Thyroid gland (tissue), 4 donors: ENCODE results near the gene PTBP1. TPM values are rescaled to one million over a fixed set of nuclear protein-coding genes. Genes with fewer than 3 reads are reported as not detected.

Experiments used
- DNase-seq, 2 donors: peaks; one replicate each; pipeline ENCODE4 v3.0.0-alpha.2; 2019
- H3K27ac ChIP-seq, 3 donors: fragments of 200-600 bp; sonication (generic); 1 replicate in 2 of 3; 2 replicates in 1 of 3; pipeline ENCODE4 v1.5.1; 2016 to 2019; ENCODE audit warnings: mild to moderate bottlenecking in 1 of 3, moderate library complexity in 1 of 3
- H3K27me3 ChIP-seq: fragments of 200-600 bp; sonication (generic); one replicate; pipeline ENCODE4 v1.5.1; 2019
- H3K36me3 ChIP-seq, 2 donors: fragments of 200-600 bp; sonication (generic); one replicate each; pipeline ENCODE4 v1.5.1; 2016 to 2019
- H3K4me1 ChIP-seq, 2 donors: fragments of 200-600 bp; sonication (generic); one replicate each; pipeline ENCODE4 v1.5.1; 2017 to 2019
- H3K4me3 ChIP-seq, 3 donors: fragments of 200-600 bp; sonication (generic); replicated peaks in 1 of 3; 1 replicate in 2 of 3; 2 replicates in 1 of 3; pipeline ENCODE4 v1.5.1; 2016; ENCODE audit warnings: mild to moderate bottlenecking in 1 of 3
- H3K9me3 ChIP-seq: fragments of 200-600 bp; sonication (generic); one replicate; pipeline ENCODE4 v1.5.1; 2017
- POLR2A ChIP-seq, 2 donors: fragments of 450-650 bp; IDR thresholded peaks; one replicate each; pipeline ENCODE4 v1.6.1; 2017; ENCODE audit warnings: antibody characterized with exemption in 2 of 2, mild to moderate bottlenecking in 2 of 2, moderate library complexity in 1 of 2
- WGBS, 2 donors: methylation state at CpG; one replicate each; pipeline ENCODE4 v1.1.5; 2017; 5-methylcytosine and 5-hydroxymethylcytosine counted together
- intact Hi-C: fragments of 100-400 bp; cut with DNase I; formaldehyde crosslinking; loops from one replicate; pipeline ENCODE4 v1.15.1; 2023
- total RNA-seq, 4 donors: library from RNA; depleted of rRNA; stranded (reverse); fragments of >200 nt; gene quantifications; one replicate each; pipeline ENCODE4 v1.2.3, GENCODE V29; 2016
- TF ChIP-seq, protein P1 (sequence below), 6 experiments: fragments of 200-600 bp in 3 of 6; fragments of 450-650 bp in 3 of 6; sonication (generic) in 3 of 6; IDR thresholded peaks; one replicate each; pipeline ENCODE4 v1.5.1; 2016 to 2019; ENCODE audit warnings: antibody characterized with exemption in 6 of 6, mild to moderate bottlenecking in 2 of 6, inconsistent platforms in 1 of 6, moderate library complexity in 1 of 6

Gene PTBP1
- total RNA-seq, 4 donors from 2014 or later = 161 to 277 (median 199) TPM

DNA sequence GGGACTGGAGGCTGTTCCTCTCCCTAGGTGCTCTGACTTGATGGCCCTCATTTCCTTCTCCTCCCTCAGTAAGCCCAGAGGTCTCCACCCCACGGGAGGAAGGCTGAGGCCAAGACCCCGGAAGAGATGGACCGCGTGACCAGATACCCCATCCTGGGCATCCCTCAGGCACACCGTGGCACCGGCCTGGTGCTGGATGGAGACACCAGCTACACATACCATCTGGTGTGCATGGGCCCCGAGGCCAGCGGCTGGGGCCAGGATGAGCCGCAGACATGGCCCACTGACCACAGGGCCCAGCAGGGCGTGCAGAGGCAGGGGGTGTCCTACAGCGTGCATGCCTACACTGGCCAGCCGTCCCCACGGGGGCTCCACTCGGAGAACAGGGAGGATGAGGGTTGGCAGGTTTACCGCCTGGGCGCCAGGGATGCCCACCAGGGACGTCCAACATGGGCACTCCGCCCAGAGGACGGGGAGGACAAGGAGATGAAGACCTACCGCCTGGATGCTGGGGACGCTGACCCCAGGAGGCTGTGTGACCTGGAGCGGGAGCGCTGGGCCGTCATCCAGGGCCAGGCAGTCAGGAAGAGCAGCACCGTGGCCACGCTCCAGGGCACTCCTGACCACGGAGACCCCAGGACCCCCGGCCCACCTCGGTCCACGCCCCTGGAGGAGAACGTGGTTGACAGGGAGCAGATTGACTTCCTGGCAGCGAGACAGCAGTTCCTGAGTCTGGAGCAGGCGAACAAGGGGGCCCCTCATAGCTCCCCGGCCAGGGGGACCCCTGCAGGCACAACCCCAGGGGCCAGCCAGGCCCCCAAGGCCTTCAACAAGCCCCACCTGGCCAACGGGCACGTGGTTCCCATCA is 40.2 kb upstream of the PTBP1 start:
- no peak for TF ChIP-seq POLR2A (IDR thresholded peaks at IDR 0.05)
- TF ChIP-seq, protein P1, sequence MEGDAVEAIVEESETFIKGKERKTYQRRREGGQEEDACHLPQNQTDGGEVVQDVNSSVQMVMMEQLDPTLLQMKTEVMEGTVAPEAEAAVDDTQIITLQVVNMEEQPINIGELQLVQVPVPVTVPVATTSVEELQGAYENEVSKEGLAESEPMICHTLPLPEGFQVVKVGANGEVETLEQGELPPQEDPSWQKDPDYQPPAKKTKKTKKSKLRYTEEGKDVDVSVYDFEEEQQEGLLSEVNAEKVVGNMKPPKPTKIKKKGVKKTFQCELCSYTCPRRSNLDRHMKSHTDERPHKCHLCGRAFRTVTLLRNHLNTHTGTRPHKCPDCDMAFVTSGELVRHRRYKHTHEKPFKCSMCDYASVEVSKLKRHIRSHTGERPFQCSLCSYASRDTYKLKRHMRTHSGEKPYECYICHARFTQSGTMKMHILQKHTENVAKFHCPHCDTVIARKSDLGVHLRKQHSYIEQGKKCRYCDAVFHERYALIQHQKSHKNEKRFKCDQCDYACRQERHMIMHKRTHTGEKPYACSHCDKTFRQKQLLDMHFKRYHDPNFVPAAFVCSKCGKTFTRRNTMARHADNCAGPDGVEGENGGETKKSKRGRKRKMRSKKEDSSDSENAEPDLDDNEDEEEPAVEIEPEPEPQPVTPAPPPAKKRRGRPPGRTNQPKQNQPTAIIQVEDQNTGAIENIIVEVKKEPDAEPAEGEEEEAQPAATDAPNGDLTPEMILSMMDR (IDR thresholded peaks at IDR 0.05) = no peak
- no peak for DNase-seq
- H3K4me3 ChIP-seq = no peak overlapping the region
- no peak overlapping the region for H3K27ac ChIP-seq
- peaks cover 0 to 7% of the 10 kb centered on the region in 2 donors for H3K4me1 ChIP-seq
- WGBS, 2 donors = 87 to 92% methylated on average over 22 to 31 of the region's 36 CpGs
- H3K9me3 ChIP-seq = no peaks in the 10 kb centered on the region
- H3K27me3 ChIP-seq = no peaks in the 10 kb centered on the region
- intact Hi-C loops = no loop called here
- no peaks in the 10 kb centered on the region for H3K36me3 ChIP-seq

DNA sequence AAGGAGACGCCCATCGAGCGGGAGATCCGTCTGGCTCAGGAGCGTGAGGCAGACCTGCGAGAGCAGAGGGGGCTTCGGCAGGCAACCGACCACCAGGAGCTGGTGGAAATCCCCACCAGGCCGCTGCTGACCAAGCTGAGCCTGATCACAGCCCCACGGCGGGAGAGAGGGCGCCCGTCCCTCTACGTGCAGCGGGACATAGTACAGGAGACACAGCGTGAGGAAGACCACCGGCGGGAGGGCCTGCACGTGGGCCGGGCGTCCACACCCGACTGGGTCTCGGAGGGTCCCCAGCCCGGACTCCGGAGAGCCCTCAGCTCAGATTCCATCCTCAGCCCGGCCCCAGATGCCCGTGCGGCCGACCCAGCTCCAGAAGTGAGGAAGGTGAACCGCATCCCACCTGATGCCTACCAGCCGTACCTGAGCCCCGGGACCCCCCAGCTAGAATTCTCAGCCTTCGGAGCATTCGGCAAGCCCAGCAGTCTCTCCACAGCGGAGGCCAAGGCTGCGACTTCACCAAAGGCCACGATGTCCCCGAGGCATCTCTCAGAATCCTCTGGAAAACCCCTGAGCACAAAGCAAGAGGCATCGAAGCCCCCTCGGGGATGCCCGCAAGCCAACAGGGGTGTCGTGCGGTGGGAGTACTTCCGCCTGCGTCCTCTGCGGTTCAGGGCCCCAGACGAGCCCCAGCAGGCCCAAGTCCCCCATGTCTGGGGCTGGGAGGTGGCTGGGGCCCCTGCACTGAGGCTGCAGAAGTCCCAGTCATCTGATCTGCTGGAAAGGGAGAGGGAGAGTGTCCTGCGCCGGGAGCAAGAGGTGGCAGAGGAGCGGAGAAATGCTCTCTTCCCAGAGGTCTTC is 39.2 kb upstream of the PTBP1 start:
- DNase-seq = no peak
- 94 to 95% methylated on average over 29 to 49 of the region's 50 CpGs for WGBS, 2 donors
- Histone ChIP-seq H3K4me1 (peaks cover 0 to under 1% of the 10 kb centered on the region in 2 donors), H3K27me3 (no peaks in the 10 kb centered on the region), H3K36me3 (no peaks in the 10 kb centered on the region), H3K27ac (no peak overlapping the region), H3K4me3 (no peak overlapping the region), H3K9me3 (no peaks in the 10 kb centered on the region)
- TF ChIP-seq POLR2A (IDR thresholded peaks at IDR 0.05) = no peak
- TF ChIP-seq, protein P1 (IDR thresholded peaks at IDR 0.05) = no peak
- intact Hi-C loops = no loop called here

DNA sequence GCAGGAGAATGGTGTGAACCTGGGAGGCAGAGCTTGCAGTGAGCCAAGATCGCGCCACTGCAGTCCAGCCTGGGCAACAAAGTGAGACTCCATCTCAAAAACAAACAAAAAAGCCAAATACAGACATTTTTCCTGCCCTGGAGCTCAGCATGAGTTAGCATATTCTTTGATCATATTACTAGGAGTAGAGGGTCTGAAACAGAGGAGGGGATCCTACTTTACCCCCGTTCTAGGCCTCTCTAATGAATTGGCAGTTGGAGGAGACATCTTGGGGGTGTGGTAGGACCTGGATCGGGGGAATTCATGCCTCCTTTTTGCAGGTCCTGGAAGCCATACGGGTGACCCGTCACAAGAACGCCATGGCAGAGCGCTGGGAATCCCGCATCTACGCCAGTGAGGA is 34.1 kb upstream of the PTBP1 start:
- TF ChIP-seq, protein P1 (IDR thresholded peaks at IDR 0.05) = no peak
- TF ChIP-seq POLR2A (IDR thresholded peaks at IDR 0.05) = no peak
- intact Hi-C loops = no loop called here
- H3K27ac ChIP-seq = no peak overlapping the region
- no peaks in the 10 kb centered on the region for H3K36me3 ChIP-seq
- peaks cover 2 to 3% of the 10 kb centered on the region in 2 donors for H3K4me1 ChIP-seq
- H3K9me3 ChIP-seq = no peaks in the 10 kb centered on the region
- WGBS, 2 donors = 92 to 98% methylated on average over 8 to 10 of the region's 10 CpGs
- no peak overlapping the region for H3K4me3 ChIP-seq
- DNase-seq = no peak
- H3K27me3 ChIP-seq = no peaks in the 10 kb centered on the region

DNA sequence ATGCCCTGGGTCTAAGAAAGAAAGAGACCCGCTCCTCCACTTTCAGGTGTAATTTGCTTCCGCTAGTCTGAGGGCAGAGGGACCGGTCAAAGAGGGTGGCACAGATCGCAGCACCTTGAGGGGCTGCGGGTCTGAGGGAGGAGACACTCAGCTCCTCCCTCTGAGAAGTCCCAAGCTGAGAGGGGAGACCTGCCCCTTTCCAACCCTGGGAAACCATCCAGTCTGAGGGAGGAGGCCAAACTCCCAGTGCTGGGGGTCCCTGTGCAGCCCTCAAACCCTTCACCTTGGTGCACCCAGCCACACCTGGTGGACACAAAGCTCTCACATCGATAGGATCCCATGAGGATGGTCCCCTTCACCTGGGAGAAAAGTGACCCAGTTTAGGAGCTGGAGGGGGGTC is 33.4 kb upstream of the PTBP1 start:
- Histone ChIP-seq H3K36me3 (no peaks in the 10 kb centered on the region), H3K27ac (no peak overlapping the region), H3K9me3 (no peaks in the 10 kb centered on the region), H3K4me3 (no peak overlapping the region), H3K4me1 (peaks cover 7 to 10% of the 10 kb centered on the region in 2 donors), H3K27me3 (no peaks in the 10 kb centered on the region)
- TF ChIP-seq, protein P1 (IDR thresholded peaks at IDR 0.05) = no peak
- no peak for TF ChIP-seq POLR2A (IDR thresholded peaks at IDR 0.05)
- DNase-seq = no peak
- 91 to 99% methylated on average over 6 of the region's 6 CpGs for WGBS, 2 donors
- intact Hi-C loops = no loop called here
